RPMI7951 (cell line): Measurements from ENCODE around the gene MUC22. TPM values are rescaled to one million over a fixed set of nuclear protein-coding genes. Genes with fewer than 3 reads are reported as not detected.
"Not testable (repeated sequence)": the region's sequence is repeated elsewhere in the genome, so short reads cannot be mapped to it uniquely, and the experiment has no call there.

Experiments
- DNase-seq: peaks from one replicate; pipeline ENCODE4 v3.0.0-alpha.2; 2012; ENCODE audit warnings: low read depth
- total RNA-seq: library from RNA; depleted of rRNA; stranded (reverse); fragments of >200 nt; shearing (Covaris generic); gene quantifications from 2 replicates; pipeline ENCODE4 v1.2.3, GENCODE V29; 2014

MUC22 gene
- total RNA-seq, 1 experiment from 2014 or later, result not detected

DNA sequence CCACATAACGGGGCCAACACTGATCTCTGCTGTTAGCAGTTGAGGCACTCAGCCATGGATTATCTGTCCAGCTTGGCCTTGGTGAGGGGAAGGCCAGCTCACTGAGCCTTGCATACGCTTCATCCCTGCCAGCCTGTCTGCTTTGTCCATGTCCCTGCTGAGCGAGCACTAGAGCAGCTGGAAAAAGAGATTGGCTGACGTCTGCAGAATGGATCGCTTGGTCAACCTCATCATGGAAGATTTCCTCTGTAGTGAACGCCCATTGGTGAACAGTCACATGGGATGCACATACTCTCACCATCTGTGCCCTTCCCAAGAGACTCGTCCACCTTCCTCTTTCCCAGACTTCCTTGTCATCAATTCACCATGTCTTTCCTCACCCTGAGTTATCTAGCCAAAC is 26.9 kb downstream of the MUC22 start:
- DNase-seq, result no peak

DNA sequence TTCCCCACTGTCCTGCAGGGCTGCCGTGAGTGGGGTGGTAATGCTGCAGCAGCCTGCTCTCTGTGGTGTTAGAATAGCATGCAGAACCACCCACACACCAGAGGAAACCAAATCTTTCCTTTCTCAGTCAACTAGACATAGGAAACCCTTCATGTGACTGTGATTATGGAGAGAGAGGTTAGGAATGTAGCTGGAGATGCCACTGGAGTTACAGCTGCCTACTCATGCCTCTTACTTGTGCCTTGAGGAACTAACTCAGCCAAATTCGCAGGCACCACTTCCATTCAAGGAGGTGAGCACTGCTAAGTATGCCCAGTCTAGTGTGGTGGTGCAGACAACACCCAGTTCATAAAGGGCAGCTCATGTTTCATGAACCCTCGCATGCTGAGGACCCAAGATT is 27.4 kb downstream of the MUC22 start:
- DNase-seq, result peak; percentile 24

DNA sequence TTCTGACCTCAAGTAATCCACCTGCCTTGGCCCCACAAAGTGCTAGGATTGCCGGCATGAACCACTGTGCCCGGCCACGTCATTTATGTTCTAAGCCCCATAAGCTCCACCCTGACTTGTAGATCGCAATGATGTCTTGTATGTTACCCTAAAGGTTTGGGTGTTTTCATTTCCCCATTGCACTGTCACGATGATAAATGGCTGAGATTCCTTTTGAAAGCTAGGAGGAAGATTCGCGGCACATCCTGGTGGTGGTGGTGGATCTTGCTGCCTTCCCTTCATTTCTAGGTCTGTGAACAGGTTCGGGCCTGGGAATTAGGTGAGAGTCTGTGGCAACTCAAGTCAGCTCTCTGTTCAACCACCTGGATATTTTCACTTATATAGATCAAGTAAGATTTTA is 28.3 kb downstream of the MUC22 start:
- DNase-seq, result no peak

DNA sequence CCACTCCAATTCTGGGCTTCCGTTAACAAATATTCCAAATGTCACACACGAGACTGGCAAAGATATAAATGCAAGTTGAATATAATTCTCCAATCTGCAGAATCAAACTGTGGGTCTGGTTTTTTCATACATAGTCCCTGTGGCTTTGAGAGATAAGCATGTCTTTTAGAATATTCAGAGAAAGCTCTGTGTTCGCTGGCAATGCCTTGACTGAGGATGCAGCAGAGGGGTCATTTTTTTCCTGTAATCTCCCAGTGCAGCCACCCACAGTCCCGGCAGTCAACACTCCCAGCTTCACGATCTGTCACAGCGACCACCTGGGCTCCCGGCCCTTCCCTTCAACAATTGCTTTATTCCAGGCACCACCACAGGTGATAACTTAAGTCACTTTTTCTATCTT is 30.5 kb downstream of the MUC22 start:
- no peak for DNase-seq

DNA sequence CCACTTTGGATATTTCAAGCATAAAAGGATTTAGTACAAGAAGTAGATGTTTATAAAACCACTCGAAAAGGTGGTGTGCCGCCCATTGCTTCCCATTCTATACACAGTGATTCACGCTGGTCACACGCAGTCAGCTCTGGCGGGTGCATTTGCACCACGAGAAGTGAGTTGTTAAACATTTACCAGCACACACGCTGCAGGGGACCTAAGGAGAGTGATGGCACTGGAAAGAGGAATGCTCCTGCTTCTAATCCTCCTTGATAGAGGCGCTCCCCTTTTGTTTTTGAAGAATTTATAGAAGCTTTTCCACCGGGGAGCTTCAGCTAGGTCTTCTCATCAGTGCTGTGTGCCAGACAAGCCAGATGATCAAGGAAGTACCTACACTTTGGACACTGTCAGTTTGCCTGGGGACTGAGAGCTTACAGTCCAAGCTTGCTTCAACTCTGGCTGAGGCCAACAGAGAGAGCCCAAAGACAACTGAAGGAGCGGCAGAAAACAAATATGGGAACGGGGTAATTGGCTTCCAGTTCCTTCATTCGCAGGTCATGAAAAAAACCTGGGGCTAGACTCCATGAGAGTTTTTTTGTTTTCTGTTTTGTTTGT is 31.2 kb downstream of the MUC22 start:
- no peak for DNase-seq

DNA sequence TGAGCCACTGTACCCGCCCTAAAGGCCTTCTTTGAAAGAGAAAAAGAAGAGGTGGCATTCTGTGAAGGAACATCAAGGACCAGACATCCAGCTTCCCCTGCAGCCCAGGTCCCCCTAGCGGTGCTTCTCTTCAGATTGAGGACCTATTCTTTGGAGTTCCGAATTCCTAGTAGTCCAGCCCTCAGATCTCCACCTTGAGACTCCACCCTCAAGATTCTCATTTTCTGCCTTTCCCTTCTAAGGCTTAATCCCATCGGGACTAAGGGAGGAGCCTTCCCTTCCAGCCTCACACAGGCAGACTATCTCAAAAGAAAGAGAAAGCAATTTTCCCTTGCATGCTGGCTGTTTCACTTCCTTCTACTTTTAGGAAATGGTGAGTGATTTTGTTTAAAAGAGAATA is 32.5 kb downstream of the MUC22 start:
- DNase-seq, result peak; percentile 82

DNA sequence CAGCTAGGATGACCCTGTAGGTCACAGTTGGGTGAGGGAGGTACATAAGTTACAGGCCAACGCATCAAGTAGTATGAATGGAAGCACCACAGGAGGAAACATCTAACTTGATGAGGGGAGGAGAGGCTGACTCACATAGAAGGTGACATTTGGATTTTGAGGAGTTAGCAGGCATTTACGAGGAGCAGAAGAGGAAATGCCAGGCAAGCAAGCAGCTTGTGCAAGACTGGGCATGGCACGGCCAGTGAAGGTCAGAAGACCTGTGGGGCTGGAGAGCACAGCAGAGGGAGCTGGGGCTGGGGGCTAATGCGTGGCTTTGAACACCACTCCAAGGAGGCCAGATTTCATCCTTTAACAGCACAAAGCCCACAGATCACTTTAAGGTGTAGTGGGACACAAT is 37.8 kb downstream of the MUC22 start:
- no peak for DNase-seq

DNA sequence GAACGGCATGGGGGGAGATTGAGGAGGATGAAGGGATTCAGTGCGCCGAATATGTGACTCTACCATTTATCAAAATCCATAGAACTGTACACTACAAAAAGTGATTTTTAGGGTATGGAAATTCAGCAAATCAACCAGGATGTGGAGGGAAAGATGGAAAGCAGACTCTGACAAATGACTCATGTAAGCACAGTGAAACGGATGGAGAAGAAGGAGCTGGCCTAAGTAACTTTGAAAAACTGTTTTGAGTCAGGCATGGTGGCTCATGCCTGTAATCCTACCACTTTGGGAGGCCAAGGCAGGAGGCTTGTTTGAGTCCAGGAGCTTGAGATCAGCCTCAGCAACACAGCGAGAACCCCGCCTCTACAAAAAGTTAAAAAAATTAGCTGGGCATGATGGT is 39.2 kb downstream of the MUC22 start:
- peak; percentile 26 for DNase-seq

DNA sequence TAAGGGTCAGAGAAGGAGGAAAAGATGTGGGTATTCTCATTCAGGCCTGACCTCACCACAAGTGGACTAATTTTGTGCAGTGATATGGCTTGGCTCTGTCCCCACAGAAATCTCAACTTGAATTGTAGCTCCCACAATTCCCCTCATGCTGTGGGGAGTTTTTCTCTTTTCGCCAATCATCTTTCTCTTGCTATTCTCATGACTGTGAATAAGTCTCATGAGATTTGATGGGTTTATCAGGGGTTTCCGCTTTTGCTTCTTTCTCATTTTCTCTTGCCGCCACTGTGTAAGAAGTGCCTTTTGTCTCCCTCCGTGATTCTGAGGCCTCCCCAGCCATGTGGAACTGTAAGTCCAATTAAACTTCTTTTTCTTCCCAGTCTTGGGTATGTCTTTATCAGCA is 42.9 kb downstream of the MUC22 start:
- DNase-seq, result not testable (repeated sequence)

DNA sequence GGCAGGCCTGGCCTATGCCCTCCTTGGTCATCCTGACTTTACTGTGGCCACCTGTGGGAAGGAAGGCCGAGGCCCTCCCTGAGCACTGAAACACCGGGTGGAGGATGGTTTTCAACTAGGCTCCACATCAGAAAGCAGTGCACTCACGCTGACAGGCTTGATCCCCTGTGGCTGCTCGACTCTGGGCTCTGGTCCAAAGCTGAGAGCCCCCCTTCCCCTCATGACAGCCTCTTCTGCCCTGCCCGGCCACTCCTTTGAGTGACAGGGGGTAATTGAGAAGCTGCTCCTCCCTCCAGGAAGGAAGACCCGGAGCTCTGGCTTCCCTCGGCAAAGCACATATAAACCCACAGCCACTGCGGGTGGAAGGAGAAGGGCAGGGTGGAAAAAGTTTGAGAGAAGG is 43.6 kb downstream of the MUC22 start:
- no peak for DNase-seq

DNA sequence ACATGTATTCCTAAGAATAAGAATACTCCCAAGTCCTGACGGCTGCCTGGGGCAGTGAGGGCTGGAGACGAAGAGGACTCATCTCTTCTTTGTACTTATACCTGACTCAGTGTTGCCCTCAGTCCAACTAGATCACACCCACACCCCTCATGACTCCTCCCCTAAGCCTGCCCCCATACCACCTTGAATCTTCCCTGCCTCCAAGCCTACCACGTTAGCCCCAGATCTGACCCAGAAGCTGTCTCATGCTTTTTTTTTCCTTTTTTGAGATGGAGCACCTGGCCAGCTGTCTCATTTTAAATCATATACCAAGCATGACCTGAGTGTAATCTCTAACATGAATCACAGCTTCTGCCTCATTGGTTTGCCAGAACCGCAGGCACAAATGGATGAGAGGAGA is 45.2 kb downstream of the MUC22 start:
- no peak for DNase-seq

DNA sequence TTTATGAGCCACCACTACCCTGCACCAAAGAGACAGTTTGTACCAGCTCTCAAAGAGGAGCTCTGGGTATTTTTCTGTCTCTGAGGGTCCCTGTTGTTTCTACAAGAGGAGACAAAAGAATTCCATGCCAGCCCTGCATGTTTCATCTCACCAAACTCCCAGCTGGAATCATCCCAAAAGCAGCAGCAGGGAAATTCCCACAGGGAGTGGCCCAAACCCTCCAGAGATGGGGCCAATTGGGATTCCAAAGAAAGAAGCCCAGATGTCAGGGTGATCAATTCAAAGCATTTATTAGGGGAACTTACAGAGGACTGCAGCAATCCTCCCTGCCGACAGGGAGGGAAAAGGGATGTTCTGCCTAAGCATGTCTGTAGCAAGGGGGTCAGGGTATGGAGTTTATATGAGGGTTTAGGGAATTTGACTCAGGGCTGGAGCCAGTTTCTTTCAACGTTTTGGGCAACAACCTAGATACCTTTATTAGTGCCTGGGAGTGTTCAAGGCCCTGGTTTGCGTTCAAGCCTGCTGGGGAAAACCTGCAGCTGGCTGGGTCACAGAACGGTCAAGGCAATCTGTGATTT is 47.2 kb downstream of the MUC22 start:
- DNase-seq, result peak; percentile 77

DNA sequence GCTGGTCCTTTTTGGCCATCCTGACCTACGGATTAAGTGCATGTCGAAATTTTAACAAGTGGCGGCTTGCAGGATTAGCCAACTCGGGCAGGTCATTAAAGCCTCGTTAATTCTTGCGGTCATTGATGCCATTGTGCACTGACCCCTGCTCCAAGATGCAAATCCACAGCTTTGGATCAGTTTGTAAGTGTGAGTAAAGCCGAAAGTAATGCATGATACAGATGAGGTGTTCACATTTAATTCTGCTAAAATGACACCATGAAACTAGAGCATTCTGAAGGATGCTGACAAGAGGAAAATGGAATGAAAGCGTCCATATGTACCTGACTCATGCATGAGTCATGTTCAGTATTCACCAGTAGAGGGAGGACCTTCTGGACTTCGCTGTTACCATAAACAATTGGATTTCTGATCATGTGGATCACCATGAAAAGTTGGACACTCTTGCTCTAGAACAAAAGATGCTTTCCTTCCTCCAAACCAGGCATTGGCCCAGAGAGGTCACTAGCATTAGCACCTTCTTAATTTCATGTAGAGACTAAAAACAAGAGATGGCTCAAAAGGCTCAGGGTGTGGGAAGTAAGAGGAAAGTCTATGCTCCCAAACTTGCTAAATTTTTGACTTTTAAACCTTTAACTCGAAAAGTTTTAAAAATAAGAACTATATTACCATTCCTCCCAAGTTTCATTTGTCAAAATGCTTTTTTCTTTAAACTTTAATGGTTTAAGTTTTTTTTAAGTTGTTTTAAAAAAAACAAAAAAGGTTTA is 48.0 kb downstream of the MUC22 start:
- DNase-seq, result peak; percentile 92

DNA sequence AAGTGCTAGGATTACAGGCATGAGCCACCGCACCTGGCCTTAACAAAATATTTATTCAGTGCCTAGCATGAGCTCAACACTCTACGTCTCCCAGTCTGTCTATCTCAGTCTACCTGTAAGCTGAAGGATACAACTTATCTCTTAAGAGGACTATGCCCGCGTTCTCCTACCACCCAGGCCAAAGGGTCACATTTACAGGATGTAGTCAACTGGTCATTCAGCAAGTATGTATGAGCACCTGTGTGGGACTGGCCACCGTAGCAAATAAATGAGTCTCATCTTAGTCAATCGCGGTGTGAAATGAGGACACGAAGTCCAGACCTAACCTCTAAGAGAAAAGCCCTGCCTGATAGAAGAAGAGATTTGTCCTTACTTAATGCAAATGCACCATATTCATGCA is 49.9 kb downstream of the MUC22 start:
- DNase-seq, result no peak

DNA sequence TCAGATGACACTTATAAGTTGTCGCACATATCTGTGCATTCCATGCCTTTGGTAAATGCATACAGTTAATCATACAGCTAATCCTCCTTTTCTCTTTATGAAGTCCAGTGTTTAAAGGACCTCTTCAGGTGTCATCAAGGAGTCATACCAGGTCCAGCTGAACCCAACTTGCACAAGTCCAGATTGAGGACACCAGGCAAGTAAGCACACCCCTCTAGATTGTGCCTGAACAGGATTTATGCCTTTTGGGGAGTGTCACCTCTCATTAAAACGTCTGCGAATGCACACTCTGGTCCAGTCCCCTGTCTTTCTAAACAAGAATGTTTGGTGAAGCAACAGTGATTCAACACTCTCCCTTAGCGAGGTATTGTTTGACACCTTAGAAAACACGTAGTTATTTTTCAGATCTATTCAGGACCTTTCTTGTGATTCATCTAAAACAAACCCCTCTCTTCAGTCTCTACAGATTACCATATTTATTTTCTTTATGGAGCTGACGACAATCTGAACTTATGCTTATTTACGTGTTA is 53.7 kb downstream of the MUC22 start:
- no peak for DNase-seq

DNA sequence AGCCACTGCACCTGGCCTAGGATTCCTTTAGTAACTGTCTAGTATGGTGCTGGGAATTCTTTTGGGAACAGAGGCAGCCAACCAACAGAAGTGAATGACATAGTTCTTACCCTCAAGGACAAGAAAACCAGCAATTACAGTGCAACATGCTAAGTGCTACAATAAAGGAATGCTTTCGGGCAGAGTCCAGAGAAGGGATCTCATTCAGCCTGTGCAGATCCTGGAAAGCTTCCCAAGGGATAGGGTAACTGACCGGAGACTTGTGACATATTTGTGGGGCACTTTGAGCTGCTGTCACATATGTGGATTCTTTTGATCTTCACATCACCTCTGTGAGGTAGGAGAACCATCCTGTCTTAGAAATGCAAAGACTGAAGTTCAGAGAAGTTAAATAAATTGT is 55.3 kb downstream of the MUC22 start:
- no peak for DNase-seq

DNA sequence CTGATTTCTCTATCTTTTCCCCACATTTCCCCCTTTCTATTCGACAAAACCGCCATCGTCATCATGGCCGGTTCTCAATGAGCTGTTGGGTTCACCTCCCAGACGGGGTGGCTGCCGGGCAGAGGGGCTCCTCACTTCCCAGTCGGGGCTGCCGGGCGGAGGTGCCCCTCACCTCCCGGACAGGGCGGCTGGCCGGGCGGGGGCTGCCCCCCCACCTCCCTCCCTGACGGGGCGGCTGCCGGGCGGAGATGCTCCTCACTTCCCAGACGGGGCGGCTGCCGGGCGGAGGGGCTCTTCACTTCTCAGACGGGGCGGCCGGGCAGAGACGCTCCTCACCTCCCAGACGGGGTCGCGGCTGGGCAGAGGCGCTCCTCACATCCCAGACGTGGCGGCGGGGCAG is 56.8 kb downstream of the MUC22 start:
- DNase-seq, result not testable (repeated sequence)

DNA sequence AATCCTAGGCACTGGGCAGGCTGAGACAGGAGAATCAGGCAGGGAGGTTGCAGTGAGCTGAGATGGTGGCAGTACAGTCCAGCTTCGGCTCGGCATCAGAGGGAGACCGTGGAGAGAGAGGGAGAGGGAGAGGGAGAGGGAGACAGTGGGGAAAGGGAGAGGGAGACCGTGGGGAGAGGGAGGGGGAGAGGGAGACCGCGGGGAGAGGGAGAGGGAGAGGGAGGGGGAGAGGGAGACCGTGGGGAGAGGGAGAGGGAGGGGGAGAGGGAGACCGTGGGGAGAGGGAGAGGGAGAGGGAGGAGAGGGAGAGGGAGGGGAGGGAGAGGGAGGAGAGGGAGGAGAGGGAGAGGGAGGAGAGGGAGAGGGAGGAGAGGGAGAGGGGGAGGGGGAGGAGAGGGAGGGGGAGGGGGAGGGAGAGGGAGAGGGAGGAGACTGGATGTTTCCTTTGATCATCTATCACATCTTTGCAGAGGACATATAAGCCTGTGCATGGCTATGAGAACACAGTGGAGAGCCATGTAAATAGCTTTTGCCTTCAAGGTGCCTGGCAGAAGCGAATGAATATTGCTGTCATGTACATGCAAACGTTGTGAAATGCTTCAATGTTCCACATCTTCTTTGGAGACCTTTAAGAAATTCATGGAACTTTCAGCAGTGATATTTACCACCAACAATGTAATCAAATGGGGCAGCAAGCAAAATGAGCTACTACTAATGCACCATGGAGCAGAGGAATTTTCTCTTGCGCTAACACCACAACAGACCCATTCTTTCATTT is 57.8 kb downstream of the MUC22 start:
- not testable (repeated sequence) for DNase-seq

DNA sequence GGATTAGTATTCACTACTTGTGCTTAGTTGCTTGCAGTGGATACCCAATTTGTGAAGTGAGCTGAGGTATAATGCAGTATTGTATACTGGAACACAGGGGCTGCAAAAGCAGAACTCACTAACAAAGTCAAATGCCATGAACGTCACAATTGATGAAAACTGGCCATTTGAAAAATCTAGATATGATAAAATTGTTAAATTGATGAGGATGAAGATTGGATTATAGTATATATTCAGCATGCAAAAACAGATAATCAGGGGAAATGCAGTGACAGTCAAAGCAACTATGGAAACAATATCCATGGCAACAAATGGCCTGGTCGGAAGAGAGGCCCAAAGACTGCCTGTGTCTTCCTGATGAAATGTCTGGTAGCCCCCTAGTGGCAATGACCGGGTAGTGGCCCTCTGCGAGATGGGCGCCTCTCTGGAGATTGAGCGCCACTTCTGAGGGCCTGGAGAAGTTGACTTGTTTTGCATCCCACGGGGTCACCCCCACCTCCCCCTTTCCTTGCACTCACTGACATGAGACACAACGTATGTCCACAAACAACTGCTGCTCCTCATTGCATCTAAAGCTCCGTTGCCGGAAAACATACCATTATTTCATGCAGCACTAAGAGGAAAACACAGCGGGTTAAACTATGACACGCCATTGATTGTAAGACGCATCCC is 58.5 kb downstream of the MUC22 start:
- DNase-seq, result peak; percentile 82

DNA sequence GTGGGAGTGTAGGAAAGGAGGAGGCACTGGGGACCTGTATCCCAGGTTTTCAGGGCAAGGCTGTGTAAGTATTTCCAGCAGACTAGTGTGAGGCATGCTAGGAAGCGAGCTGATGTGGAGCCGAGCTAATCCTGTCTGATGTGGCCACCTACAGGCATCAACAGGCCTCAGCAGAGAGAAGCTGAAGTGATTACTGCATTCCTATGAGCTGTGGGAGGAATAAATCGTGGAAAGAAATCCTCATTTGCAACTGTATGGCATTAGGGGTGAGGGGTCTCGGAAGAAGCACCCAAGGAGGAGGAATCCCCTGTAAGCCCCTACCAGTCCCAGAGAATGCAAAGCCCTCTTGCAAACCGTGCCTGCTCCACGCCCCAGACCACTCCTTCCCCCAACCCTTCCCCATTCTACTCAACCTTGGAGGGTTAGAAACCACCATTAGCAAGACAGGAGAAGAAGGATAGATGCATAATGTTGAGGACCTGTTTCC is 60.5 kb downstream of the MUC22 start:
- peak; percentile 75 for DNase-seq

DNA sequence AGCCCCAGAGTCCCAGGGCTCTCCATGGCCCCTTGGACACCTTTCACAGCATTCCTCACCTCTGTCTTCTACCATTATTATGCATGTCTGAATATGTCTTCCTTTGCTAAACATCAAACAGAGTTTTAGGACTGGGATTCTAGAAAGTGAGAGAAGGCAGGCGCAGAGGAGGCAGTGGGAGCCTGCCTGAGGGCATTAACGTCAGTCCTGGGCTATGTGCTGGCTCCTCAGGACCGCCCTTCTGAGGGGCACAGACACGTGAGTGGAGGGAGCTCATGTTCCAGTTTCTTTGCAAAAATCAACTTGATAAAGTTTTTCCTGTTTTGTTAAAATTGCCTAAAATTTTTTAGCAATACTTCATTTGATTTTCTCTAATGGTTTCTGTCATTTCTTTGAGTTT is 64.1 kb downstream of the MUC22 start:
- peak; percentile 36 for DNase-seq

DNA sequence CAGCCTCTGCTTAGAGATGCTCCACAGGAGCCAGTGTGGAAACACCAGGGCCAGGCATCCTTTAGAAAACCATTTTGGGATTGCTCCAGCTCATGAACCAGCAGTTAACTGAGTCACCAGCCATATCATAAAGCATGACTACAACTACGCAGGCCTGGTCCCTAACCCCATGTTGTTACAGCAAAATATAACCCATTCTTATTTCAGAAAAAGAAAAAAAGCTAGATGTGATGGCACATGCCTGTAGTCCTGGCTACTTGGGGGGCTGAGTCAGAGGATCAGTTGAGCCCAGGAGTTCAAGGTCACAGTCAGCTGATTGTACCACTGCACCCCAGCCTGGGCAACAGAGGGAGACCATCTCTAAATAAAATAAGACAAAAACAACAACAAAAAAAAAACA is 65.3 kb downstream of the MUC22 start:
- peak; percentile 28 for DNase-seq
